GM18517 (cell line): ENCODE results near the gene OTOG.

Experiments
- ATAC-seq: cut with Tn5 transposase; IDR thresholded peaks from one replicate; pipeline ENCODE4 v1.9.1; 2021; ENCODE audit warnings: mild to moderate bottlenecking, moderate library complexity; ENCODE audit not compliant: unreplicated experiment

The OTOG gene

GRCh38 chr11:17560281-17561110 lies 13.4 kb downstream of the OTOG start:
- no peak for ATAC-seq

GRCh38 chr11:17561111-17561415 lies 14.0 kb downstream of the OTOG start:
- no peak for ATAC-seq

GRCh38 chr11:17561526-17561925 lies 14.5 kb downstream of the OTOG start:
- no peak for ATAC-seq

- no peak for ATAC-seq
Observed at GRCh38 chr11:17563231-17563646, 16.2 kb downstream of the OTOG start.

- ATAC-seq, result no peak
Observed at GRCh38 chr11:17563961-17564686, 17.1 kb downstream of the OTOG start.

- ATAC-seq, result no peak
Observed at GRCh38 chr11:17564687-17565042, 17.6 kb downstream of the OTOG start.

GRCh38 chr11:17568944-17569343 lies 21.9 kb downstream of the OTOG start:
- no peak for ATAC-seq

GRCh38 chr11:17570034-17570433 lies 23.0 kb downstream of the OTOG start:
- ATAC-seq, result no peak

GRCh38 chr11:17571431-17572358 lies 24.6 kb downstream of the OTOG start:
- no peak for ATAC-seq

GRCh38 chr11:17572359-17572690 lies 25.3 kb downstream of the OTOG start:
- no peak for ATAC-seq

- ATAC-seq, result no peak
Observed at GRCh38 chr11:17572791-17573460, 25.9 kb downstream of the OTOG start.

- ATAC-seq, result no peak
Observed at GRCh38 chr11:17573526-17573925, 26.5 kb downstream of the OTOG start.

- no peak for ATAC-seq
Observed at GRCh38 chr11:17574141-17575091, 27.4 kb downstream of the OTOG start.

GRCh38 chr11:17575431-17576425 lies 28.7 kb downstream of the OTOG start:
- ATAC-seq, result no peak

- ATAC-seq, result no peak
Observed at GRCh38 chr11:17578296-17578695, 31.2 kb downstream of the OTOG start.

GRCh38 chr11:17578958-17579357 lies 31.9 kb downstream of the OTOG start:
- no peak for ATAC-seq

GRCh38 chr11:17579451-17579850 lies 32.4 kb downstream of the OTOG start:
- no peak for ATAC-seq

- ATAC-seq, result no peak
Observed at GRCh38 chr11:17580271-17580670, 33.2 kb downstream of the OTOG start.
